ENCODE data around the gene RNF225.
"Not testable (repeated sequence)": the region's sequence is repeated elsewhere in the genome, so short reads cannot be mapped to it uniquely, and the experiment has no call there.

RNF225 gene
- total RNA-seq, result 0.34 to 2.0 (median 0.67) reads per million in 9 experiments

DNA sequence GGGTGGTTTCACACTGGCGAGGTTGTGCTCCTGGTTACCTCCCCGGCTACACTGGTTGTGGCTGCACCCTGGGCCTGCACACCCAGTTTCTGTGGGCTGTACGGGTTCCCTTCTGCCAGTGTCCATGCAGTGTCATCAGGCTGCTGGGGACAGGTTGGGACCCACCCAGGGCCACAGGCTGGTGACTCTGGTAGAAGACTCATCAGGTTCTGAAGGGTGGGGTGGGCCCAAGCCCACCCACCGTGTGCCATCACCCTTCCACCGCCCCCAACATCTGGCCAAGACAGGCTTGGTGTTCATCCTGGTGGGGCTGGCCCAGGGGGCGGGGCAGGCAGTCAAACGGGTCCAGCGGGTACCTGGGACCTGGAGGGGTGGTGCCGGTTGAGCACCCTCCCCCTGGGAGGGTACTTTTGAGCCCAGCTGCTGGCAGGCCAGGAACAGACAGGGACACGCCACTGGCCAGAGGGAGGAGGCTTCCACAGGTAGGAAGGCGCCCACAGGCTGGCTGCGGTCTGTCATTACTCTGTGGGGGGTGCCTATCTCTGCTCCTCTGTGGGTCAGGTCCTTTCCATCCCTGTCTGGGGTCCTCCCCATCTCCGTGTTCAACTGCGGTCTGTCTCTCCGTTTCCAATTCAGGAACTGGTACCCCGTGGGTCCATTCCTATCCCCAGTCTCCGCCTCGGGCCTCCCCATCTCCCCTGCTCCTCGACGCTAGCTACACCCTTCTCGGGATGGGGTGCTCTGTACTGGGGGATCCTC lies at the start of gene RNF225:
Gene RNF225, plus strand, starts transcription at position 437 of the 759 bp plus-strand sequence. CDS start 434 bp downstream, outside the sequence.
- H3K36me3 Mint-ChIP-seq (ENCODE audit: insufficient read depth), result peaks cover 58% of the 10 kb centered on the region
- peaks cover 4 to 7% of the 10 kb centered on the region in 2 donors for H3K4me1 Mint-ChIP-seq (ENCODE audit: low read depth in 2 of 2)
- no peak within 1 kb of the TSS for H3K27ac Mint-ChIP-seq
- DNase-seq (no peak), ATAC-seq (replicated peaks) (no peak)
- no peak within 1 kb of the TSS for H3K4me3 Mint-ChIP-seq
- H3K9me3 Mint-ChIP-seq, result no peaks in the 10 kb centered on the region
- peaks cover 0 to 20% of the 10 kb centered on the region in 2 donors for H3K27me3 Mint-ChIP-seq

GRCh38 chr19:58346961-58347929 lies 48.2 kb upstream of the RNF225 start:
- Mint-ChIP-seq H3K4me1 (ENCODE audit: low read depth in 2 of 2) (peaks cover 9 to 29% of the 10 kb centered on the region in 2 donors), H3K36me3 (ENCODE audit: insufficient read depth) (peaks cover 15% of the 10 kb centered on the region), H3K27me3 (no peaks in the 10 kb centered on the region)

DNA sequence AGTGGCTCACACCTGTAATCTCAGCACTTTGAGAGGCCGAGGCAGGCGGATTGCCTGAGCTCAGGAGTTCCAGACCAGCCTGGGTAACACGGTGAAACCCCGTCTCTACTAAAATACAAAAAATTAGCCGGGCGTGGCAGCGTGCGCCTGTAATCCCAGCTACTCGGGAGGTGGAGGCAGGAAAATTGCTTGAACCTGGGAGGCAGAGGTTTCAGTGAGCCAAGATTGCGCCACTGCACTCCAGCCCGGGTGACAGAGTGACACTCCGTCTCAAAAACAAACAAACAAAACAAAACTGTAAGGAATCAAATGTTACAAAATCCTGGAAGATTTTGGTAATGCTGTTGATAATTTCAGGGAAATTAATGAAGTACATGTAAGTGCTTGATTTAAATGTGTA lies 47.4 kb upstream of the RNF225 start:
- H3K4me3 Mint-ChIP-seq, result peak overlapping the region; percentile 90
- H3K27ac Mint-ChIP-seq, result peak overlapping the region; percentile 83 to 89
- DNase-seq; ATAC-seq (replicated peaks); H3K9me3 Mint-ChIP-seq; H3K27me3 Mint-ChIP-seq: not testable (repeated sequence)
- peaks cover 10 to 29% of the 10 kb centered on the region in 2 donors for H3K4me1 Mint-ChIP-seq (ENCODE audit: low read depth in 2 of 2)
- H3K36me3 Mint-ChIP-seq (ENCODE audit: insufficient read depth), result peaks cover 12% of the 10 kb centered on the region

More at GRCh38 chr19:58346961-58347929, 48.2 kb upstream of the RNF225 start:
- Mint-ChIP-seq H3K4me3 (peak overlapping the region; percentile 90), H3K9me3 (peaks cover 0 to 2% of the 10 kb centered on the region in 2 donors), H3K27ac (peak overlapping the region; percentile 89 to 90)
- DNase-seq (peak; percentile 53 to 58 (median 55)), ATAC-seq (replicated peaks) (peak; percentile 88)

- no peak for ATAC-seq (replicated peaks)
- Mint-ChIP-seq H3K4me1 (ENCODE audit: low read depth in 2 of 2) (peaks cover 10 to 27% of the 10 kb centered on the region in 2 donors), H3K27ac (no peak overlapping the region)
Observed at GRCh38 chr19:58349590-58349989, 45.9 kb upstream of the RNF225 start.

DNA sequence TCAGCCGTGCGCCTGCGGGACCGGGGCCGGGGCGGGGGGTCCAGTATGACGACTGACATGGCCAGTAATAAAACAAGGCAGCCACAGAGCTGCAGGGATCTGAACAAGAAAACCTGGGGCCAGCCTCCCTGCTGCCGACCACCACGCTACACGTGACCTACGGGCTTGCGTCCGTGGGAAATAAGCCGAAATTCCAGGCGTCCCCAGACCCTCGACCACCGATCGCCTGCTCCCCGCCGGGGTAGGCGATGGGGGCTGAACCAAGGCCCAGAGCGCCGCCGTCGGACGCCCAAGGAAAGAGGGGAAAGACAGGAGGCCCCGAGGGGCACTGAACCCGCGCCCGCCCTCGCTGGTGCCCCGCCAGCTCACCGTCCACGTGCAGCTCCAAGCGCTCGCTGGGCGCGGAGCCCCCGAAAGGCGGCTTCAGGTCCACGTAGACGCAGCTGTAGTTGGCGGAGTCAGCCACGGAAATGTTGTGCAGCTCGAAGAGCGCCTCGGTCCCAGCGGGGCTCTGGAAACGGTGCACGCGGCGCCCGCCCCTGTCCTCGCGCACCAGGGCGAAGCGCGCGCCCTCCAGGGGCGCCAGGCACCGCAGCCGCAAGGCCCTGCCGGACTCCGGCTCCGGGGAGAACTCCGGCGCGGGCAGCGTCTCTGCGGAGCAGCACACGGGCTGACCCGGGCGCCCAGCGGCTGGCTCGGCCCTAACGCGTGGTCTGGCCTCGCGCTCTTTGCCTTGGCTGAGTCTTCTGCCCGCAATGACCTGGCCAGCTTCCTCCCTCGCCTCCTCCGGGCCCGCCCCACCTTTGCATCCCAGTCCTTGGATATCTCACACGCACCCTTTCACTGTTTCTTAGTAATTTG lies 45.2 kb upstream of the RNF225 start:
- no peak overlapping the region for H3K4me3 Mint-ChIP-seq
- H3K27me3 Mint-ChIP-seq, result no peaks in the 10 kb centered on the region
- H3K27ac Mint-ChIP-seq, result no peak overlapping the region
- H3K36me3 Mint-ChIP-seq (ENCODE audit: insufficient read depth), result peaks cover 17% of the 10 kb centered on the region
- H3K4me1 Mint-ChIP-seq (ENCODE audit: low read depth in 2 of 2), result peaks cover 10 to 24% of the 10 kb centered on the region in 2 donors
- ATAC-seq (replicated peaks) (no peak), DNase-seq (no peak)
- H3K9me3 Mint-ChIP-seq, result peaks cover 0 to 2% of the 10 kb centered on the region in 2 donors

More at GRCh38 chr19:58349590-58349989, 45.9 kb upstream of the RNF225 start:
- Mint-ChIP-seq H3K36me3 (ENCODE audit: insufficient read depth) (peaks cover 17% of the 10 kb centered on the region), H3K4me3 (no peak overlapping the region), H3K27me3 (no peaks in the 10 kb centered on the region), H3K9me3 (peaks cover 0 to 2% of the 10 kb centered on the region in 2 donors)
- no peak for DNase-seq

DNA sequence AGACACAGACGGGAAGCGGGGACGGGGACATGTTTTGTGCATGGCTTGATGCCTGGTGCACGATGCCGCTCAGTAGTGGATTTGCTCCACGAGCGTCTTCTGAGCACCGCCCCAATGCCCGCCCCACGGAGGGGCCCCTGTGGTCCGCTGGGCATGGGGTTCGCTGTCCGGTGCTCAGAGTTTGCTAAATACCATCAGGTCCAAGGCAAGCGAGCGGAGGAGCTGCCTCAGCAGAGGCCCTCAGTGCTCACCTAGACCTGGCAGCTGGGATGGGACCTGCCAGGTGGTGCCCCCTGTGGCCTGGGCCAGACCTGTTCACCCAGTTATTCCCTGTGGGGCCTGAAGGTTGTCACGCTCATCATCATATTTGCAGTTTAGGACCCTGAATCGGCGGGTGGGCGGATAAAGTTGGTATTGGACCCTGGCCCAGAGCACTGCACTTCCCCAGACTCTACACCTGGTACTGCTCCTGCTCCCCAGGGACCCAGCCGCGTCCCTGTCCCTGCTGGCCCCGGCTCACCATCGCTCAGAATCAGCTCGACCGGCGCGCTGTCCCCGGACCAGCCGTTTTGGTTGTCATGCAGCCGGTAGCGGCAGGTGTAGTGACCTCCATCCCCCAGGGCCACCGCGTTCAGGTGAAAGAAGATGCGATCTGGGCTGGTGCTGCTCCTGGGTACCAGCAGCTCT lies 44.4 kb upstream of the RNF225 start:
- ATAC-seq (replicated peaks) (no peak), DNase-seq (no peak)
- Mint-ChIP-seq H3K27me3 (no peaks in the 10 kb centered on the region), H3K27ac (no peak overlapping the region), H3K36me3 (ENCODE audit: insufficient read depth) (peaks cover 17% of the 10 kb centered on the region), H3K4me3 (no peak overlapping the region), H3K4me1 (ENCODE audit: low read depth in 2 of 2) (peaks cover 8 to 19% of the 10 kb centered on the region in 2 donors), H3K9me3 (peaks cover 0 to 2% of the 10 kb centered on the region in 2 donors)

GRCh38 chr19:58351558-58351878 lies 43.9 kb upstream of the RNF225 start:
- Mint-ChIP-seq H3K36me3 (ENCODE audit: insufficient read depth) (peaks cover 14% of the 10 kb centered on the region), H3K4me3 (no peak overlapping the region), H3K4me1 (ENCODE audit: low read depth in 2 of 2) (peaks cover 8 to 17% of the 10 kb centered on the region in 2 donors), H3K9me3 (peaks cover 0 to 2% of the 10 kb centered on the region in 2 donors), H3K27ac (peak overlapping the region in 1 of 2 donors; percentile 66), H3K27me3 (no peaks in the 10 kb centered on the region)
- ATAC-seq (replicated peaks) (no peak), DNase-seq (no peak)

DNA sequence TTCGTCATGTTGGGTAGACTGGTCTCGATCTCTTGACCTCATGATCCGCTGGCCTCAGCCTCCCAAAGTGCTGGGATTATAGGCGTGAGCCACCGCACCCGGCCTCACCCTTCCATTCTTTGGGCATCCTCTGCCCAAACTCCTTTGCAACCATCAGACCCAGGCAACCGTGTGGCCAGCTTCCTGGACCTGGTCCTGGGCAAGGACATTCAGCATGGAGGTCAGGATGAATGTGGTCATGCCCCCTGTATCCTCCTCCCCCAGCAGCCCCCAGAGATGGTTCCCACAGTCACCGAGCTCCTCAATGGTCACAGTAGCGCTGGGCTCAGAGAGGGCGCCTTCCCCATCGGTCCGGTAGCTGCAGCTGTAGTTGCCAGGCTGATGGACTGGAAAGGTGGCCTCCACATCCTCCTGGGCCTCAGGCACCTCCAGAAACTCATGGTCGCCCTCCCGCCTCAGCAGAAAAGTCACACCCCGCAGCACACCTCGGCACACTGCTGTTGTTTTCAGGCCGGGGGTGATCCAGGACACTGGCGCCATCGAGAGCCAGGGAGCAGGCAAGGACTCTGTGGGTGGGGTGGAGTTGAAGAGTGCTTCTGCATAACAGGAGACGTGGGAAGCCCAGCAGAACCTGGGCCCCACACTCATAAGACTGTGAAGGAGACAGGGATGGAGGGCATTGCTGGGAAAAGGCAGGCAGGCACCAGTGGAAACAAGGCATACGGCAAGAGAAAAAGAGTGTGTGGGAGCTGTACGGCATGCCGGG lies 43.3 kb upstream of the RNF225 start:
- H3K36me3 Mint-ChIP-seq (ENCODE audit: insufficient read depth), result peaks cover 9% of the 10 kb centered on the region
- no peak for DNase-seq
- H3K4me3 Mint-ChIP-seq, result no peak overlapping the region
- H3K4me1 Mint-ChIP-seq (ENCODE audit: low read depth in 2 of 2), result peaks cover 4 to 14% of the 10 kb centered on the region in 2 donors
- peaks cover 0 to 2% of the 10 kb centered on the region in 2 donors for H3K9me3 Mint-ChIP-seq
- ATAC-seq (replicated peaks), result no peak
- no peaks in the 10 kb centered on the region for H3K27me3 Mint-ChIP-seq
- peak overlapping the region; percentile 63 to 66 for H3K27ac Mint-ChIP-seq

DNA sequence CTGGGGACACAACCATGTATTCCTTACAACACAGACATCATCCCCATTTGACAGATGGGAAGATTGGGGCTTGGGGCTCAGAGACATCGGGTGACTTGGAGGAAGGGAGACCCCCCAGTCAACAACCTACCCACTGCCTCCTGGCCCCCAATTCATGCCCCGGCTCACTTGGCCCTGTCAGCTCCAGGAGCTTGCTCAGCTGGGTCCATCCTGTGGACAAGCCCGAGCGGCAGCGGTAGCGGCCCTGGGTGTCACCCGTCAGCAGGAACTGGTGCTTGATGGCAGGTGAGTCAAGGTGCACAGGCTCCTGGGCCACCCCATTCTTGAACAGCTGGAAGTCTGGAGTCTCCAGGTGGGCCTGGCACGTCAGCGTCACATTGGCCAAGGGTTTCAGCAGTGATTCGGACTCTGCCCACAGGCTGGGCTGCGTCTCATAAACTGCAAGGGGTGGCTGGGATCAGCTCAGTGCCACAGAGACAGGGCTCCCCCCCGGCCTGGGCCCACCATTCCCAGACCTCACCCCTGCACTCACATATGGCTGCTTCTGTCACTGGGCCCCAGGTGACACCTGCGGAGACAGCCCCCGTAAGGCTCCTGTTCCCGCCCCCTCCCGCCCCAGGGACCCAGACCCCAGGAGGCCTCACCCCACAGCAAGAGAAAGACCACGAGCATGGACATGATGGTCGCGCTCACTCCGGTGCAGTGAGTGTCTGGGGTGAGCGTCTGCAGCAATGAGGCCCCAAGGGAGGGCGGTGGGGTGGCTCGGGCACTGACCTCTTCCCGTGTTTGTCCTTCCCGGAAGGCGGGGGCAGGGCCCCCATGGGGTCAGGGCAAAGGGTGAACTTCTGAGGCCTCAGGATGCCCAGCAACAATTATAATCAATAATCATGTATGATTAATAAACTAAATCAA lies 42.4 kb upstream of the RNF225 start, which contains the start of gene A1BG:
Gene A1BG, minus strand, starts transcription at position 733 of the 912 bp plus-strand sequence. Its CDS starts 55 bp downstream, at position 678.
- DNase-seq (no peak), ATAC-seq (replicated peaks) (no peak)
- peaks cover 4% of the 10 kb centered on the region for H3K36me3 Mint-ChIP-seq (ENCODE audit: insufficient read depth)
- H3K4me3 Mint-ChIP-seq, result no peak within 1 kb of the TSS
- H3K9me3 Mint-ChIP-seq, result peaks cover 0 to 2% of the 10 kb centered on the region in 2 donors
- peak within 1 kb of the TSS; percentile 63 to 66 for H3K27ac Mint-ChIP-seq
- no peaks in the 10 kb centered on the region for H3K27me3 Mint-ChIP-seq
- peaks cover 4 to 10% of the 10 kb centered on the region in 2 donors for H3K4me1 Mint-ChIP-seq (ENCODE audit: low read depth in 2 of 2)

- ATAC-seq (replicated peaks) (no peak), DNase-seq (no peak)
- Mint-ChIP-seq H3K9me3 (peaks cover 0 to 2% of the 10 kb centered on the region in 2 donors), H3K4me3 (no peak overlapping the region), H3K27ac (no peak overlapping the region), H3K36me3 (ENCODE audit: insufficient read depth) (peaks cover 6% of the 10 kb centered on the region), H3K4me1 (ENCODE audit: low read depth in 2 of 2) (peaks cover 4 to 6% of the 10 kb centered on the region in 2 donors), H3K27me3 (no peaks in the 10 kb centered on the region)
Observed at GRCh38 chr19:58353717-58354477, 41.6 kb upstream of the RNF225 start.

Data from effector memory CD8-positive, alpha-beta T cell (primary cell).